ENCODE results near the gene ARHGEF25.
"Not testable (repeated sequence)": the region's sequence is repeated elsewhere in the genome, so short reads cannot be mapped to it uniquely, and the experiment has no call there.

The ARHGEF25 gene

DNA sequence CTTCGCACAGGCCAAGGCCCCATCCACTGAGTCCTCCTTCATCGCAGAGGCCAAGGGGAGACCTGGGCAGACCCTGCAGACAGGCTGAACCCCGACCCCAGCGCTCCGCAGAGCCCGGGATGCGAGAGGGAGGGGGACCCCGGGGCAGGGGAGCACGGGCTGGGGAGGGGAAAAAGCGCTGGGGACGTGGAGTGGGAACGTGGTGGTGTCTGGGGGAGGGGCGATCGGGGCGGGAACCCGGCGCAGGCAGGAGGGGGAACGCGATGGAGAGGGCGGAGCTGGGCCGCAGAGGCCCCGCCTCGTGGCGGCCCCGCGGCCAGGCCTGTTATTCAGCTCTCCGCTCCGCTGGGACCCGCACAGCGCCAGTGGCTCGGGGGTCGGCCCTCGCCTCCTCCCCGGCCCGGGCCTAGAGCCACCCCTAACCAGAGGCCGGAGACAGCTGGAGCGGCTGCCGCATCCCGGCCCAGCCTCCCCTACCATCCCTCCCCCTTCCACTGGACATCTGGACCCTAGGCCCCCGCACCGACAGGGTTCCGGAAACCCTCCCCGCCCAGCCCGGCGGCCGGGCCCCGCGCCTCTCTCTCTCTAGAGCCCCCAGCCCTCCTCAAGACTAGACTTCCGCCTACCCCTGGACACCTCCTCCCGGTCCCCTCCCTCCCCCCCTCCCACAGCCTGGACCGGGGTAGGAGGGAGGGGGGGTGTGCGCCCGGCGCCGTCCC, at the start of gene ARHGEF25:
TSS of gene ARHGEF25 (plus strand) at position 328 of the 719 bp plus-strand sequence. CDS start 460 bp downstream, outside the sequence.
- DNase-seq, result peak; percentile 41

DNA sequence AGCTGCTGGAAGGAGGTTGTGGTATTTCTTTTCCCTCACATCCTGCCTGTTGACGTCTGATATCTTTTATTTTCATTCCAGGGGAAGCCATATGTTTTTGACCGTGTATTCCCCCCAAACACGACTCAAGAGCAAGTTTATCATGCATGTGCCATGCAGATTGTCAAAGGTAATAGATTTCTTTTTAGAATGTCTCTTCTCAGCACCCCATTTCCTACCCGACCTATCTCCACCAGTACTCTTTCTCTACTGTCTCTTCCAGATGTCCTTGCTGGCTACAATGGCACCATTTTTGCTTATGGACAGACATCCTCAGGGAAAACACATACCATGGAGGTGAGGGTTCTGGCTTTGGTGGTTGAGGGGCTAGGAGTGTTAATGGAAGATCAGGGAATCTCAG, 47.9 kb upstream of the ARHGEF25 start:
- DNase-seq, result no peak

DNA sequence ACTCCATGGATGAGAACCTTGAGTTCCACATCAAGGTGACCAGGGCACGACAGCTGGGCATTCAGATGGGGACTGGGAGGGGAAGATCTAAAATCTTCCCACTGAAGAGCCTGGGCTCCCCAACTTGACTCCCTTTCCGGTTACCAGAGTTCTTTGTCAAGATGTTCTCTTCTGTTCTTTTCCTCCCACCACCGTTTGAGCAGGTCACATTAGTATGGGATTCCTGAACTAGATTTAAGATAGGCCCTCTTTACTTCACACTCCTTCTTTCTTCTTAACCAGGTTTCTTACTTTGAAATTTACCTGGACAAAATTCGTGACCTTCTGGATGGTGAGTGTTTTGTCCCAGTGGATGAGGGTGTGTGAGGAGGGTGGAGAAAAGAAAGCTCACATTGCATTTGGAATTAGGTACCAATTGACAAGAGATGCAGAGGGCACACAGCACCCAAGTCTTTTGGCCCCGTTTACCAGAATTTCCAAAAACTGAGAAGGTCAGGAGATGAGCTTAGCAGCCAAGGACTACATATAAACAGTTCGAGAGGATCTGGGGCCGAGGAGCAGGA, 47.0 kb upstream of the ARHGEF25 start:
- DNase-seq, result no peak

DNA sequence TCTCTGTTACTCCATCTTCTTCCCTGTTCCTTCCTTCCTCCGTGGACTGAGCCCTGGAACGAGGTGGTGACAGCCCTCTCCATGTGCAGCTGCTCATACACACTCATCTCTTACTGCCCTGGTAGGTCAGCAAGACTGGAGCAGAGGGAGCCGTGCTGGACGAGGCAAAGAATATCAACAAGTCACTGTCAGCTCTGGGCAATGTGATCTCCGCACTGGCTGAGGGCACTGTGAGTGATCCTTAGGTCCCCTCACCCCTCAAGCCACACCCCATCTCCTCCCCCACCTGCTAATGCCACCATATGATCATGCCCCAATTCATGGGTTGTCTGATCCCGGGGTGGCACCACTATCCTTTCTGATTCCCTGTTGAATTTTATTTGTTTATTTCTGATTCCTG, 42.4 kb upstream of the ARHGEF25 start:
- no peak for DNase-seq

DNA sequence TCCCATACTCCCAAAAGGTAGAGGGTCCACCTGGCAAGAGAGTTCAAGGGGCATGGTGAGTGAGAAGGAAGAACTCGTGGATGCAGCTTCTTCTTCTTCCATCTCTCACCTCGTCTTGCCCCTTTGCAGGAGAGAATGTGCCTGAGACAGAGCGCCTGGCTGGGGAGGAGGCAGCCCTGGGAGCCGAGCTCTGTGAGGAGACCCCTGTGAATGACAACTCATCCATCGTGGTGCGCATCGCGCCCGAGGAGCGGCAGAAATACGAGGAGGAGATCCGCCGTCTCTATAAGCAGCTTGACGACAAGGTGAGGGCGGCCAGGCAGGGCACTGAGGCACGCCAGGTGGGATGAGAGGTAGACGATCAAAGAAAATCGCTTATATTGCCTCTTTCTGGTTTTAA, 41.4 kb upstream of the ARHGEF25 start:
- no peak for DNase-seq

DNA sequence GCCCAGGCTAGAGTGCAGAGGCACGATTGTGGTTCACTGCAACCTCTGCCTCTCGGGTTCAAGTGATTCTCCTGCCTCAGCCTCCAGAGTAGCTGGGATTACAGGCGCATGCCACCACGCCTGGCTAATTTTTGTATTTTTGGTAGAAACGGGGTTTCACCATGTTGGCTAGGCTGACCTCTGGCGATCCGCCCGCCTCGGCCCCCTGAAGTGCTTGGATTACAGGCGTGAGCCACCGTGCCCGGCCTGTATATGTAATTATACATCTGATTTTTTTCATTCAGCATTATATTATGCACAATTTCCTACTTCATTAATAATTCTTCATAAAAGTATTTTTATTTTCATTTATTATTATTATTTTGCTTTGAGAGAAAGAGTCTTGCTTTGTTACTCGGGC, 40.8 kb upstream of the ARHGEF25 start:
- DNase-seq, result not testable (repeated sequence)

DNA sequence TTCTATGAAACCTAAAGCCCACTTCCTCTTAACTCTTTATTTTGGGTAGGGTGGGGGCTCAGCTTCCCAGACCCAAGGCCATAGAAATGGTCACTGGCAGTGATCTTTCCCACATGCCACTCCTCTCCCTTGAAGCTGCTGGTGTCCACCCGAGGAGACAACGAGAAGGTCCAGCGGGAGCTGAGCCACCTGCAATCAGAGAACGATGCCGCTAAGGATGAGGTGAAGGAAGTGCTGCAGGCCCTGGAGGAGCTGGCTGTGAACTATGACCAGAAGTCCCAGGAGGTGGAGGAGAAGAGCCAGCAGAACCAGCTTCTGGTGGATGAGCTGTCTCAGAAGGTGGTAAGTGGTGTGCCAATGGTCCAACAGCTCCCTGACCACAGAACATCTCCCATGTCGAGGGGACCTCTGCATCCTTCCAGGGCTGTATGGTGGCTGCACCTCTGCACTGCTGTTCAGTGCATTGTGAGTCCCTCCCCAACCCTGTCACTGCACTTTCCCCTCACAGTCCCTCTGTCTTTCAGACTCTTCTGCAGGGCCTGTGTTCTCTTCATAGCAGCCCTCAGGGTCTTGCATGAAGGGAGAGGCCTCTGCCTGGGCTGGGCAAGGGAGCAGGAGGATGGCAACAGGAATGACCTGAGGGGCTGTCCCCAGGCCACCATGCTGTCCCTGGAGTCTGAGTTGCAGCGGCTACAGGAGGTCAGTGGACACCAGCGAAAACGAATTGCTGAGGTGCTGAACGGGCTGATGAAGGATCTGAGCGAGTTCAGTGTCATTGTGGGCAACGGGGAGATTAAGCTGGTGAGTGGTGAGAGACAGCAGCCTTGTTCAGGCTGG, 39.1 kb upstream of the ARHGEF25 start:
- DNase-seq, result no peak

DNA sequence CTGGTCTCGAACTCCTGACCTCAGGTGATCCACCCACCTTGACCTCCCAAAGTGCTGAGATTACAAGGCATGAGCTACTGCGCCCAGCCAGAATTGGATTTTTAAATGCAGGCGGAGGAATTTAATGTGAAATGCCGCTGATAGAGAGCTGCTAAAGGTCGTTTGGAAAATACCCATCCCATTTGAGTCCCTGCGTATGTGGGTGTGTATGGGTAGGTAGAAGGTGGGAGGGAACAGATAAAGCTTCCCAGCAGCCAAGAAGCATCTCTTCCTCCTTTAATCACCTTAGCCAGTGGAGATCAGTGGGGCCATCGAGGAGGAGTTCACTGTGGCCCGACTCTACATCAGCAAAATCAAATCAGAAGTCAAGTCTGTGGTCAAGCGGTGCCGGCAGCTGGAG, 36.4 kb upstream of the ARHGEF25 start:
- DNase-seq, result no peak

DNA sequence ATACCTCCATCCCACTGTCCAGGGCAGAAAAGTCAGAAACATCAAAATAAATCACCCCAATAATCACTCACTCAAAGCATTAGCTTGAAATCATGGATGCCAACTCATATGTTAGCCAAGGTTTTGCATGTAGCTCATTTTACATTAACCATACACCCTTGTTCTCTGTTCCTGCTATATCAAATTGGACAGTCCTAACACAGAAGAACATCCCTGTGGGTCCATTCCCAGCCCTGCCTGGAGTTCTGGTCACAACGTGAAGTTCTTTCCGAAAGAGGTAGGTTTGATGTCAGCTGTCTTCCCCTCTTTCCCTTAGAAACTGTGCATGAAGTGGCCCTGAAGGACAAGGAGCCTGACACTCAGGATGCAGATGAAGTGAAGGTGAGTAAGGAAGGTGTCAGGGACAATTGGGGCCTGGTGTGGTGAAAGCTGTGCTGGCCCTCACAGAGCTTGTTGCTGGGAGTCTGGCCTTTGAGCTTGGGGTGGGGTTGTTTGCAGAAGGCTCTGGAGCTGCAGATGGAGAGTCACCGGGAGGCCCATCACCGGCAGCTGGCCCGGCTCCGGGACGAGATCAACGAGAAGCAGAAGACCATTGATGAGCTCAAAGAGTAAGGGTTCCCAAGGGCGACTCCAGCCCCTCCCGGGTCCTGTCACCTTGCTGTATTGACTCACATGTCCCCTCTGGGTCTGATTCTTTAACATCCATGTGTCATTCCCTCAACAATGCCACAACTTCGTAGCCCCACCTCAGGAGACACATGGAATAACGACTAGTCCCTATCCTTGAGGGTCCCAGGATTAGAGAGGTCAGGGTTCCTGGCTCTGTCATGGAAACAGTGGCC, 35.2 kb upstream of the ARHGEF25 start:
- no peak for DNase-seq

DNA sequence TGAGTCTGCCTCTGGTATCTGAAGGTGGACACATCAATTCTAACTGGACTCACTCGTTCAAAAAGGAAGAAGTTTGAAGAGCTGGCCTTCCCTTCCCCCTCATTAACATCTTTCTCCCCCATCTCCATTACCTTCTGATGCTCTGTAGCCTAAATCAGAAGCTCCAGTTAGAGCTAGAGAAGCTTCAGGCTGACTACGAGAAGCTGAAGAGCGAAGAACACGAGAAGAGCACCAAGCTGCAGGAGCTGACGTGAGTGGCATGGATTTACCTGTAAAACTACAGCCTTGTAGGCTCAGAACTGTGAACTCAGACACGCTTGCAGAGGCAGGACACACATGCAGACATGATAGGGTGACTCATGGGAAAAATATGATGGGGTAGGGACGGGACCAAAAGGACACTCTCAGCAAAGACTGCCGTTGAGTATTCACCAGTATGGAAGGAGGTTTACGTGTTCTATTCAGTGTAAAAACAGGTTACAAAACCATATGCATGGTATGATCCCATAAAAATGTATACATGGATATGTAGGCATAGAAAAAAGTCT, 34.5 kb upstream of the ARHGEF25 start:
- DNase-seq, result no peak

DNA sequence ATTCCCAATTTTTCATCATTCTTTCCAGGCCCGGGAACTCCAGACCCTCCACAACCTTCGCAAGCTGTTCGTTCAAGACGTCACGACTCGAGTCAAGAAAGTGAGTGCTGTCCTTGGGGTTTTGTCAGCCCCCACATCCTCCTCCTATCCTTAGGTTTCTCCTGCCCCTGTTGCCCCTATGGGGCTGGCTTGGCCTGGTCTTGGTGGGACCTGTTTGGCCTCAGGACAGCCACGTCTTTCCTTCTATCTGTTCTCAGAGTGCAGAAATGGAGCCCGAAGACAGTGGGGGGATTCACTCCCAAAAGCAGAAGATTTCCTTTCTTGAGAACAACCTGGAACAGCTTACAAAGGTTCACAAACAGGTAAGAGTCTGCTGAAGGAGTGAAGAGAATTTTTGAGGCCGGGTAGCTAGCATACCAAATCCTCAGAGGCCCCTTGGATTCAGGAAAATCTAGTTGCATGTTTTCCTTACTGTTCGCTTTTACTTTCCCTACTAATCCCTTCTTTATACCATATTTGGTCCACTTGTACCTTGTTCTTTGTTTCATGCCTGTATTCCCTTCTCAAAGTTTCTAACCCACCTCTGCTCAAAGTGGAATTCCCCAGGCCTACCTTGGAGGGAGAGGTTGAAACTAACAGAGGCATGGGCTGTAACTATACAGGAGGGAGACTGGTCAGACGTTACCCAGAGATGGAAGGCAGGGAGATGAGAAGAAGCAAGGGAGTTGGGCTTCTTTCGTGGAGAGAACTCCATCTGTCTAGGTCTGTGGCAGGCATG, 33.1 kb upstream of the ARHGEF25 start:
- DNase-seq, result no peak

DNA sequence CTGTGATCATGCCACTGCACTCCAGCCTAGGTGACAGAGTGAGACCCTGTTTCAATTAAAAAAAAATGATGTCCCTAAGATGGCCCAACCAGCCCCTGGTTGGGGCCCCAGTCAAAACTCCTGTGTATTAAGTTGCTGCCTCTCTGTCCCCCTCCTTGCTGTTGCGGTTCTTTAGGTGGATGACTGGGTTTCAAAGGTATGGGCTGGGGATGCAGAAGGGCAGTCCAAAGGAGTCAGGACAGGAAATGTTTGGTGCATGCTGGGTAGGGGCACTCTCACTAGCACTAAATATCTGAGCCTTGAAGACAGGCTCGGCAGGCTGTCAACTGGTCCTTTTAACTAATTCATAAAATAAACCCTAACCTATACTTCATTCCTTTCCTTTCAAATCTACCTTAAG, 32.2 kb upstream of the ARHGEF25 start:
- DNase-seq, result no peak

DNA sequence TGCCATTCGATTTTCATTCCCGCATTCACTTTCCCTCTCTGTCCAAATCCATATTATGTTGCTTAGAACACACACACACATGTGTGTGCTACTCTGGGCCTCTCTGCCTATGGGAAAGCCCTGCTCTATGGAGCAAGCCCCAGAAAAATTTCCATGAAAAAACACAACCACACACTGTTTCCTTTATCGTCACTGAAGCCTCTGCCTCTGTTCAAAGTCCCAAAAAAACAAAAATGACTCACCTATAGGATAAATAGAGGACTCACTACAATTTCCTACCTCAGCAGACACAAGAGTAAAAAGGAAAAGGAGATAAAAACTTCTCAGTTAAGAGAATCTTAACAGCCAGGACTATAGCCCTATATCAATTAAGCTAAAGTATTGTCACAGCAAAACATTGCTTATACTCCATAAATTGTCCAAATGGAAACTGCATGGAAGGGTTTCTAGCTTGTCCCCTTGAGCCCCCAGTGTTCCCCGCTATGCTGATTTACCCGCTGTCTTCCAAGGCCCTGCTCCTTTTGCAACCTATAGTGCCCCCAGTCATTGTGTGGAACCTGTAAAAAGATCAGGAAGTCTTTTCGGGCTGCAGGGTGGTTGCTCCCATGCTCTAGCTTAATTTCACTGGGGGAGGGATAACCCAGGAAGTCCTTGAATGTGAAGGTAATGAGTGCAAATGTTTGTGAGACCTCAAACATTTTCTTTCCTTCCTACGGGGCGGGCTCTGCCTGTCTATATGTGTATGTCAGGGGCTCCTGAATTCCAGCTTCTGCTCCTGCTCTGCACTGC, 31.4 kb upstream of the ARHGEF25 start:
- DNase-seq, result no peak

DNA sequence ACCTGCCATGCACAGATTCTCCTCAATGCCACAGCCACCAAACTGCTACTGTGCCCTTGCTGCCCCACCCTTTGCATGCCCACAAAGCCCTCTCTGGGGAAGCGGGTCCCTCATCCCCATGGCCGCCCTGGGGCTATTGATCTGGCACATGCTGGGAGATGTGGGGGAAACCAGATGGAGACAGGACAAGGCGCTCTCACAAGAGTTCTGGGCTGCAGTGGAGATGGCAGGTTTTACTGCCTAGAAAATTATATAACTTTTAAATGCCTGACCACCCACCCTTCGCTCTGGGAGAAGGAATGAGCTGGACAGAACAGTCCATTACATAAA, 30.8 kb upstream of the ARHGEF25 start:
- no peak for DNase-seq

DNA sequence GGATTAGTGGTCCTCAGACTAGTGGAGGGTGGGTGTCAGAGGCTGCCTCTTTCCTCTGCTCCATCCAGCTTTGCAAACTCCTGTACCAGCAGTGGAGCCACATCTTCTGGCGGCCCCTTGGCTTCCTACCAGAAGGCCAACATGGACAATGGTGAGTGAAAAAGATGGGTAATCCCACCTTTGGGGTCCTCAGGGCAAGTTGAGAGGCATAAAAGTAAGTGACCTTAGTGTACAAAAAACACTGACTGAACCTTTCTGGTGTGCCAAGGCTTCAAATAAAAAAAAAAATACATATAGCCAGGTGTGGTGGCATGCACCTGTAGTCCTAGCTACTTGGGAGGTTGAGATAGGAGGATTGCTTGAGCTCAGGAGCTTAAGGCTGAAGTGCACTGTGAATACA, 29.4 kb upstream of the ARHGEF25 start:
- no peak for DNase-seq

DNA sequence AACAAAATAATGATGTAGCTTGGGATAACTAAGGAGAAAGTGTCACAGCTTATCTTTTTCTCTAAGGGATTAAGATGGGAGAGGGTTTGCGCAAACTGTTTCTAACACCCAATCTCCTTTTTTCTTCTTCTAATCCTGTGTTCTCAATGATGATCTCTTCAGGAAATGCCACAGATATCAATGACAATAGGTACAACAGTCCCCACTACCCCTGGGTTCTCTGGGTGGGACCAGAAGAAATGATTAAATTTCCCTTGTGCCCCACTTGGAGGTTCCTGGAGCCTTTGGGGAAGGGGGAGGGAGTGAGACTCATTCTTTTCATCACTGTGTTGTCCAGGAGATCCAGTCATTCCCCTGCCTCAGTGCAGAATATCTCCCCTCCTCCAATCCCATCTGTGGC, 28.8 kb upstream of the ARHGEF25 start:
- DNase-seq, result no peak

DNA sequence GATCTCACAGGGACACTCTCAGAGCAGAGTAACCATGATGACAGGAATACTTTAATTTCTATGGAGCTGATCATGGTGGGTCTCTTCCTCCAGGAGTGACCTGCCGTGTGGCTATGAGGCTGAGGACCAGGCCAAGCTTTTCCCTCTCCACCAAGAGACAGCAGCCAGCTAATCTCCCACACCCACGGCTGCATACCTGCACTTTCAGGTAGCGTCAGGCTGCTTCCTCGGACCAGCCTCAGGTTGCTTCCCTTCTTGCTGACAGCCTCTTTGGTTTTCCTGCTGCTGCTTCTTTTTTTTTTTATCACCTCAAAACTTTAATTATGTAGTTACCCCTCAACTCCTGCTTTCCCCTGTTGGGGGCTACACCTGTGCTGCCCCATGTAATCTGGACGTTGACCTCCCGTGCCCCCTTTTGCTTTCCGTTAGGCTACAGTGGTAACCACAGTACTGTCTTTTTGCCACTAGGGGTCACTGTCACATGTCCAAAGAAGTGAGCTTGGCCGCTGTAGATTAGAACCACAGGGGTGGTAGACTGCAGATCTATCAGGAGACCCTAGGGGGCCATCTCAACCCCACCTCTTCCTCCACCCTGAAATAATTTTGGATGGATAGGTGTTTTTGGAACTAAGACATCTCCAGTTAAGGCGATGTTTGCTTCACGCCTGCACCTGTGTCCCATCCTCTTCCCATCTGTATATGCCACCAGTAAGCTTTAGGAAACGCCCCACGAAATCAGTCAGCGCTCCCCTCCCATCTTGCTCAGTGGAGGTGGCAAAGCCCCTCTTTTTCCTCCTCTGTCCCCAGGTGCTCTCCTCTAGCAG, 28.0 kb upstream of the ARHGEF25 start:
- peak; percentile 92 for DNase-seq

DNA sequence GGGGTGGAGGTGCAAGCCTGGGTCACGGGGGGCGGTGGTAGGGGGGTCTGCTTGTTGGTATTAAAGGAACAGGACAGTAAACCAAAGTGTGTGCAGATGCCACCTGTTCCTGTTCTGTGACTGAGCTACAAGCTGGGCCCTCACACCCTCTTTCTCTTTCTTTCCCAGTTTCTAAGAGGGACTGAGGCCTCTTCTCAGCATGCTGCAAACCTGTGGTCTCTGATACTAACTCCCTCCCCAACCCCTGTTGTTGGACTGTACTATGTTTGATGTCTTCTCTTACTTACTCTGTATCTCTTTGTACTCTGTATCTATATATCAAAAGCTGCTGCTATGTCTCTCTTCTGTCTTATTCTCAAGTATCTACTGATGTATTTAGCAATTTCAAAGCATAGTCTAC, 27.2 kb upstream of the ARHGEF25 start:
- no peak for DNase-seq

DNA sequence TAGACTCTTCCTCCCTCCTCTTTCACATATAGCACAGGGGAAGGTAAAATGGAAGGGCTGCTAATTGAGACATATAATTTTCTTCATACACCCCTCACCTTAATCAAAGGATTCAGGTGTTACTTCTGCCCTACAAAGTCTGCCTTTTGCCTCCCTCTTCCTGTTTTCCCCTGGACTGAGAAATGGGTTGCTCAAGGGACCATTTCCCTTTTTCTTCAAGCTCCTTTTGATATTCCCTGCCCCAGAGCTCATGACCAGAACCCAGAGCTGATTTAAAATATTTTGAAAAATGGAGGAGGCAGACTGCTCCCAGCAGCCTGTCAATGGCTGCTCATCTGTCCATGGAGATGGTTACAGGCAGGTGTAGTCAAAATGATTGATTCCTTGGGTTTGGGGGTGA, 26.5 kb upstream of the ARHGEF25 start:
- no peak for DNase-seq

DNA sequence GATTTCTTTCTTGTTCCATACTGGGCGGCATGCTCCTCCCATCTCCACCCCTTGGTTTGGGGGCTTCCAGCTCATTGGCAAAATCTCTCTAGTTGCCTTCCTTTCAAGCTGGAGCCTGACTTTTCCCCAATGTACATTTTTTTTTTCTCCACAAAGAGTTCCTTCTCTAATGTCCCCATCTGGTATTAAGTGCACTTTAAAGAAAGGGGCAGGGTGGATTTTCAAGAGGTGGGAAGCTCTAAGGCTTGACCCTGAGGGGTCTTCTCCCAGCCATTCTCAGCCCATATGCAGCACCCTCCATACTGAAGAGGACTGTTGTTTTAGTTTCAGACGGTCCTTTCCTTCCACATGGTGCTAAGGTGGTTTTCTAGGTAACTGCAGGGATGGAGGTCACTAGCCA, 26.1 kb upstream of the ARHGEF25 start:
- no peak for DNase-seq
